HEK293T (cell line): ENCODE measurements around the gene USP34.

Source experiments
- CTCF ChIA-PET: fragments of 350-600 bp; formaldehyde crosslinking; extraction: SDS; loops from one replicate; lab custom pipeline; 2021; ENCODE audit warnings: antibody characterized with exemption, inconsistent platforms; lab: Yijun Ruan, JAX
- POLR2A ChIA-PET: fragments of 350-600 bp; formaldehyde crosslinking; extraction: SDS; loops from one replicate; lab custom pipeline; 2020; ENCODE audit warnings: antibody characterized with exemption, inconsistent platforms; lab: Yijun Ruan, JAX
- DNase-seq: peaks from one replicate; pipeline ENCODE4 v3.0.0; 2012; ENCODE audit warnings: mixed read lengths; ENCODE audit errors: extremely low spot score
- ARNT ChIP-seq: fragments of 450-650 bp; IDR thresholded peaks from 2 replicates; pipeline ENCODE4 v1.6.1; 2017; ENCODE audit warnings: mild to moderate bottlenecking
- BHLHE40 ChIP-seq: fragments of 450-650 bp; IDR thresholded peaks from 2 replicates; pipeline ENCODE4 v1.6.1; 2016; ENCODE audit warnings: mild to moderate bottlenecking, moderate library complexity, borderline replicate concordance
- CTBP1 ChIP-seq: fragments of 450-650 bp; IDR thresholded peaks from 2 replicates; pipeline ENCODE4 v1.6.1; 2016; ENCODE audit warnings: borderline replicate concordance
- ELF4 ChIP-seq: fragments of 450-650 bp; IDR thresholded peaks from 2 replicates; pipeline ENCODE4 v1.6.1; 2017; ENCODE audit warnings: antibody characterized with exemption
- FOXA1 ChIP-seq: fragments of 450-650 bp; IDR thresholded peaks from 2 replicates; pipeline ENCODE4 v1.6.1; 2016; ENCODE audit warnings: mild to moderate bottlenecking
- FOXK2 ChIP-seq: fragments of 450-650 bp; IDR thresholded peaks from 2 replicates; pipeline ENCODE4 v1.6.1; 2016; ENCODE audit warnings: mild to moderate bottlenecking
- FOXM1 ChIP-seq: fragments of 450-650 bp; IDR thresholded peaks from 2 replicates; pipeline ENCODE4 v1.6.1; 2017; ENCODE audit warnings: mild to moderate bottlenecking, borderline replicate concordance
- HDGF ChIP-seq: fragments of 450-650 bp; IDR thresholded peaks from 2 replicates; pipeline ENCODE4 v1.6.1; 2017; ENCODE audit warnings: antibody characterized with exemption, borderline replicate concordance
- L3MBTL2 ChIP-seq: fragments of 450-650 bp; conservative IDR thresholded peaks from 2 replicates; pipeline ENCODE4 v1.6.1; 2016; ENCODE audit warnings: mild to moderate bottlenecking
- LEF1 ChIP-seq: fragments of 450-650 bp; IDR thresholded peaks from 2 replicates; pipeline ENCODE4 v1.6.1; 2017; ENCODE audit warnings: mild to moderate bottlenecking, borderline replicate concordance
- NFRKB ChIP-seq: fragments of 450-650 bp; IDR thresholded peaks from 2 replicates; pipeline ENCODE4 v1.6.1; 2016; ENCODE audit warnings: mild to moderate bottlenecking, moderate library complexity
- PKNOX1 ChIP-seq: fragments of 450-650 bp; IDR thresholded peaks from 2 replicates; pipeline ENCODE4 v1.6.1; 2016
- SP1 ChIP-seq: fragments of 450-650 bp; IDR thresholded peaks from 2 replicates; pipeline ENCODE4 v1.6.1; 2017
- SUZ12 ChIP-seq: fragments of 450-650 bp; IDR thresholded peaks from 2 replicates; pipeline ENCODE4 v1.6.1; 2016; ENCODE audit warnings: mild to moderate bottlenecking
- TARDBP ChIP-seq: fragments of 450-650 bp; IDR thresholded peaks from 2 replicates; pipeline ENCODE4 v1.6.1; 2016
- ZNF384 ChIP-seq: fragments of 450-650 bp; IDR thresholded peaks from 2 replicates; pipeline ENCODE4 v1.6.1; 2016

USP34 gene

GRCh38 chr2:61179701-61180639 is 290.9 kb downstream of the USP34 start:
- ChIA-PET POLR2A (interaction anchor here (2.1 kb wide), 1 partner anchor 9 kb away, joined by 7 read pairs; no protein-coding TSS in a partner anchor), CTCF (no interaction called here)
- no peak for DNase-seq
- TF ChIP-seq LEF1 (no peak), PKNOX1 (no peak), ARNT (no peak), HDGF (no peak), ELF4 (no peak), FOXK2 (no peak), NFRKB (no peak), SUZ12 (no peak), ZNF384 (no peak), BHLHE40 (no peak), TARDBP (no peak), SP1 (no peak), FOXM1 (no peak), FOXA1 (no peak), L3MBTL2 (no peak), CTBP1 (no peak)

- DNase-seq: no peak
- TF ChIP-seq PKNOX1 (no peak), ZNF384 (no peak), HDGF (no peak), FOXK2 (no peak), SP1 (no peak), FOXM1 (no peak), TARDBP (no peak), ARNT (no peak), L3MBTL2 (no peak), BHLHE40 (no peak), FOXA1 (no peak), SUZ12 (no peak), ELF4 (no peak), NFRKB (no peak), LEF1 (no peak), CTBP1 (no peak)
- POLR2A ChIA-PET: interaction anchor here (0.7 to 2.1 kb wide), 5 partner anchors 10 to 719 kb away, joined by 3 to 7 read pairs (median 3); no protein-coding TSS in a partner anchor
- CTCF ChIA-PET: no interaction called here
Measured at GRCh38 chr2:61178603-61179545, 292.0 kb downstream of the USP34 start.

- TF ChIP-seq SP1 (no peak), LEF1 (no peak), PKNOX1 (no peak), NFRKB (no peak), FOXA1 (no peak), BHLHE40 (no peak), ZNF384 (no peak), ELF4 (no peak), FOXM1 (no peak), TARDBP (no peak), ARNT (no peak), HDGF (no peak), FOXK2 (no peak), SUZ12 (no peak), L3MBTL2 (no peak), CTBP1 (no peak)
- no peak for DNase-seq
- POLR2A ChIA-PET: interaction anchor here (0.7 to 2.2 kb wide), 10 partner anchors 11 to 720 kb away, joined by 3 to 5 read pairs (median 3); no protein-coding TSS in a partner anchor
- CTCF ChIA-PET: no interaction called here
Measured at GRCh38 chr2:61177727-61178549, 292.9 kb downstream of the USP34 start.
